ENCODE results near the gene KLF2. TPM values are rescaled to one million over a fixed set of nuclear protein-coding genes. Genes with fewer than 3 reads are reported as not detected.

KLF2 gene
- total and polyA plus RNA-seq, 12 donors = 2.2 to 52.3 (median 23.2) TPM

GRCh38 chr19:16308081-16308480, 16.5 kb upstream of the KLF2 start:
- Histone ChIP-seq H3K36me3 (replicated peaks in 1 of 2) (no peaks in the 10 kb centered on the region), H3K4me1 (replicated peaks in 1 of 2) (no peaks in the 10 kb centered on the region), H3K27me3 (no peaks in the 10 kb centered on the region), H3K4me3 (no peak overlapping the region), H3K9me3 (replicated peaks in 1 of 3) (no peaks in the 10 kb centered on the region), H3K27ac (no peak overlapping the region)
- TF ChIP-seq POLR2A (IDR thresholded peaks at IDR 0.05) (no peak), CTCF (IDR thresholded peaks at IDR 0.05) (no peak)
- intact Hi-C loops (cut with DNase I) = no loop called here
- 94 to 97% (median 95%) methylated on average over 5 of the region's 5 CpGs for WGBS, 4 donors
- no peak for DNase-seq

GRCh38 chr19:16309643-16310042, 15.0 kb upstream of the KLF2 start:
- no peak overlapping the region for H3K4me3 ChIP-seq
- no peaks in the 10 kb centered on the region for H3K36me3 ChIP-seq (replicated peaks in 1 of 2)
- no peak for TF ChIP-seq CTCF (IDR thresholded peaks at IDR 0.05)
- no peak for TF ChIP-seq POLR2A (IDR thresholded peaks at IDR 0.05)
- intact Hi-C loops (cut with DNase I) = no loop called here
- no peaks in the 10 kb centered on the region for H3K9me3 ChIP-seq (replicated peaks in 1 of 3)
- DNase-seq = no peak
- H3K27ac ChIP-seq = no peak overlapping the region
- WGBS, 4 donors = 88 to 90% (median 88%) methylated on average over 3 of the region's 3 CpGs
- H3K27me3 ChIP-seq = no peaks in the 10 kb centered on the region
- no peaks in the 10 kb centered on the region for H3K4me1 ChIP-seq (replicated peaks in 1 of 2)

GRCh38 chr19:16315825-16316505, 8.7 kb upstream of the KLF2 start:
- WGBS, 4 donors = 24 to 60% (median 43%) methylated on average over 11 to 13 of the region's 13 CpGs
- no peak overlapping the region for H3K4me3 ChIP-seq
- no peaks in the 10 kb centered on the region for H3K9me3 ChIP-seq (replicated peaks in 1 of 3)
- TF ChIP-seq POLR2A (IDR thresholded peaks at IDR 0.05) (no peak), CTCF (IDR thresholded peaks at IDR 0.05) (no peak)
- peak; percentile 29 to 87 (median 75) for DNase-seq
- H3K36me3 ChIP-seq (replicated peaks in 1 of 2) = no peaks in the 10 kb centered on the region
- H3K4me1 ChIP-seq (replicated peaks in 1 of 2) = peaks cover 10 to 23% of the 10 kb centered on the region in 2 donors
- H3K27me3 ChIP-seq = no peaks in the 10 kb centered on the region
- peak overlapping the region; percentile 1 to 90 (median 54) for H3K27ac ChIP-seq
- intact Hi-C loops (cut with DNase I) = no loop called here

- no peaks in the 10 kb centered on the region for H3K27me3 ChIP-seq
- H3K36me3 ChIP-seq (replicated peaks in 1 of 2) = no peaks in the 10 kb centered on the region
- no peaks in the 10 kb centered on the region for H3K9me3 ChIP-seq (replicated peaks in 1 of 3)
- H3K4me1 ChIP-seq (replicated peaks in 1 of 2) = peaks cover 10 to 23% of the 10 kb centered on the region in 2 donors
- no peak for TF ChIP-seq CTCF (IDR thresholded peaks at IDR 0.05)
- peak overlapping the region; percentile 1 to 90 (median 54) for H3K27ac ChIP-seq
- DNase-seq = peak in 2 of 7 donors; percentile 24 to 57
- WGBS, 4 donors = 36 to 51% (median 40%) methylated on average over 3 of the region's 3 CpGs
- no peak overlapping the region for H3K4me3 ChIP-seq
- intact Hi-C loops (cut with DNase I) = no loop called here
These were observed 8.1 kb upstream of the KLF2 start for GRCh38 chr19:16316506-16316882.
